K562 (cell line): ENCODE results near the gene PRDM15. TPM values are rescaled to one million over a fixed set of nuclear protein-coding genes. Genes with fewer than 3 reads are reported as not detected.

Source experiments
- CBFA2T3 ChIP-seq: fragments of 450-650 bp; IDR thresholded peaks from 2 replicates; pipeline ENCODE4 v1.6.1; 2017
- DMBX1 ChIP-seq: fragments of 250-450 bp; sonication (Bioruptor Pico); IDR thresholded peaks from 2 replicates; pipeline ENCODE4 v1.8.0; 2022; ENCODE audit warnings: inconsistent platforms, mild to moderate bottlenecking, moderate library complexity, borderline replicate concordance
- E2F3 ChIP-seq: fragments of 250-450 bp; sonication (Bioruptor Pico); IDR thresholded peaks from 2 replicates; pipeline ENCODE4 v1.4.0; 2020; ENCODE audit warnings: mild to moderate bottlenecking
- ELF2 ChIP-seq: fragments of 250-450 bp; sonication (Bioruptor Pico); IDR thresholded peaks from 2 replicates; pipeline ENCODE4 v1.5.0; 2021; ENCODE audit warnings: mild to moderate bottlenecking
- EP400 ChIP-seq: fragments of 450-650 bp; IDR thresholded peaks from 2 replicates; pipeline ENCODE4 v1.6.1; 2017; ENCODE audit warnings: antibody characterized with exemption, mild to moderate bottlenecking, moderate library complexity
- FOXK1 ChIP-seq: sonication (generic); formaldehyde crosslinking; IDR thresholded peaks from 2 replicates; pipeline ENCODE4 v1.8.0; 2022; ENCODE audit warnings: missing genetic modification reagents, mild to moderate bottlenecking, borderline replicate concordance
- FOXM1 ChIP-seq, 2 experiments: fragments of 450-650 bp in 1 of 2; sonication (generic) in 1 of 2; formaldehyde crosslinking in 1 of 2; IDR thresholded peaks; 2 replicates each; pipeline versions ENCODE4 v1.6.1 to v1.9.0; 2017 to 2022; ENCODE audit warnings: low read depth in 2 of 2, mild to moderate bottlenecking in 2 of 2, missing genetic modification reagents in 1 of 2, moderate library complexity in 1 of 2
- GABPB1 ChIP-seq: sonication (generic); formaldehyde crosslinking; IDR thresholded peaks from 2 replicates; pipeline ENCODE4 v1.8.0; 2022; ENCODE audit warnings: mild to moderate bottlenecking, missing genetic modification reagents
- GTF3C2 ChIP-seq: IDR thresholded peaks from 3 replicates; pipeline ENCODE4 v1.6.1; 2011; ENCODE audit warnings: borderline replicate concordance, mild to moderate bottlenecking, moderate library complexity; ENCODE audit not compliant: insufficient read length; ENCODE audit errors: extremely low read depth
- HDAC1 ChIP-seq, 2 experiments: fragments of 450-650 bp; IDR thresholded peaks; 2 replicates each; pipeline ENCODE4 v1.6.1; 2016 to 2017; ENCODE audit warnings: inconsistent platforms in 1 of 2, mild to moderate bottlenecking in 1 of 2, moderate library complexity in 1 of 2
- NCOR1 ChIP-seq: fragments of 450-650 bp; IDR thresholded peaks from 2 replicates; pipeline ENCODE4 v1.6.1; 2016; ENCODE audit warnings: mild to moderate bottlenecking, moderate library complexity
- NFE2 ChIP-seq: IDR thresholded peaks from 2 replicates; pipeline ENCODE4 v1.6.1; 2014; ENCODE audit warnings: antibody characterized with exemption, low read depth
- SAP30 ChIP-seq: fragments of 200-600 bp; sonication (generic); IDR thresholded peaks from 2 replicates; pipeline ENCODE4 v1.6.1; 2012; ENCODE audit warnings: borderline replicate concordance, low read depth, mild to moderate bottlenecking, moderate library complexity, low read length, control low read depth, inconsistent platforms; ENCODE audit not compliant: insufficient read depth, poor library complexity, severe bottlenecking
- TBL1XR1 ChIP-seq, 2 experiments: IDR thresholded peaks; 2 replicates each; pipeline ENCODE4 v1.6.1; 2012; ENCODE audit warnings: improper control_type of control experiment in 2 of 2, low read length in 2 of 2, mild to moderate bottlenecking in 1 of 2
- THRB ChIP-seq: fragments of 450-650 bp; formaldehyde crosslinking; conservative IDR thresholded peaks from 2 replicates; pipeline ENCODE4 v1.4.0; 2022; ENCODE audit warnings: mild to moderate bottlenecking, missing genetic modification characterization
- YBX1 ChIP-seq: fragments of 450-650 bp; IDR thresholded peaks from 2 replicates; pipeline ENCODE4 v1.7.1; 2016; ENCODE audit warnings: mild to moderate bottlenecking
- ZNF311 ChIP-seq: fragments of 250-450 bp; sonication (Bioruptor Pico); IDR thresholded peaks from 2 replicates; pipeline ENCODE4 v1.4.0; 2020; ENCODE audit warnings: mild to moderate bottlenecking, moderate library complexity
- ZNF354B ChIP-seq: fragments of 250-450 bp; sonication (Bioruptor Pico); IDR thresholded peaks from 2 replicates; pipeline ENCODE4 v1.4.0; 2020
- ZNF384 ChIP-seq: IDR thresholded peaks from 2 replicates; pipeline ENCODE4 v1.6.1; 2012; ENCODE audit warnings: low read depth, low read length, improper control_type of control experiment
- ZNF512 ChIP-seq: IDR thresholded peaks from 2 replicates; pipeline ENCODE4 v1.6.1; 2016; ENCODE audit warnings: missing genetic modification characterization, missing compliant biosample characterization
- ZNF695 ChIP-seq: fragments of 450-650 bp; formaldehyde crosslinking; IDR thresholded peaks from 2 replicates; pipeline ENCODE4 v1.4.0; 2020; ENCODE audit warnings: mild to moderate bottlenecking, moderate library complexity
- ZNF766 ChIP-seq: fragments of 200-800 bp; sonication (Bioruptor generic); conservative IDR thresholded peaks from 2 replicates; pipeline ENCODE4 v1.6.1; 2016; ENCODE audit warnings: missing genetic modification characterization, missing compliant biosample characterization
- polyA plus RNA-seq, 8 experiments: library from polyadenylated mRNA; depleted of rRNA in 4 of 8; stranded (reverse) in 5 of 8; unstranded in 3 of 8; fragments of >200 nt; fragmentation: Nextera tagmentation in 2 of 8; fragmentation: Illumina TruSeq in 1 of 8; extraction: Ambion mirVana in 2 of 8; extraction: Trizol in 1 of 8; gene quantifications; 2 replicates each; pipeline versions ENCODE4 v1.2.1 to v1.2.3, GENCODE V29; 2011 to 2014; ENCODE audit warnings: inconsistent platforms in 1 of 8, missing spikeins in 1 of 8
- total RNA-seq, 7 experiments: library from RNA; depleted of rRNA in 6 of 7; stranded (reverse); fragments of >200 nt in 6 of 7; fragmentation: Illumina TruSeq in 2 of 7; extraction: Trizol in 2 of 7; gene quantifications; 2 replicates each; pipeline versions ENCODE4 v1.2.1 to v1.2.3, GENCODE V29; 2011 to 2021; ENCODE audit warnings: low replicate concordance in 1 of 7

The PRDM15 gene
- total and polyA plus RNA-seq, 9 of the 15 experiments (the other 6 are each of a cell fraction or from before 2014, with no cell fraction given): 0.93 to 9.2 (median 6.2) TPM

DNA sequence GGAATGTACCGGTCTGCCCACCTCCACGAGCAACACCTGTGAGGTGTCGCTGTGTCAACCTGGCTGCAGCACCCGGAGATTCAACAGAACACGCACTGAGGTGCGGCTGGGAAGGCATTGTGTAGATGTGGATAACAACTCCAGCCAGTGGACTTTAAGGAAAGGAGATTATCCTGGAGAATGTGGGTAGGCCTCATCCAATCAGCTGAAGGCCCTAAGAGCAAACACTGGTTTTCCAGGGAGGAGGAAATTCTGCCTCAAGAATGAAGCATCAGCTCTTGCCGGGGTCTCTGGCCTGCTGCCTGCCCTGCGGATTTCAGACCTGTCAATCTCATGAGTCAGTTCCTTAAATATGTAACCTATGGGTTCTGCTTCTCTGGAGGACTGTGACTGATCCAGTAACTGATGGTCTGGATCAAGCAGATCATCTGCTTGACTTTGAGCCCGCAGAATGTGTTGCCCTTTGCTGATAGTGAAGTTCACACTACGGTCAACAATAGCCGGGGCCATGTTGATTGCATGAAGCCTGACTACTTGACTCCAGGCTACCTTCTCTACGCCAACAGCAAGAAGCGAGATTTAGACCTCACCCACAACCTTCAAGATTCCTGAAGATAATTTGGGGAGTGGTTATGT is 15.9 kb upstream of the PRDM15 start (continued):
- TF ChIP-seq GTF3C2: no peak
- TF ChIP-seq FOXM1 (IDR thresholded peaks at IDR 0.05; ENCODE audit: low read depth): peak; percentile 64
- no peak for TF ChIP-seq FOXM1 (CRISPR knock-in tag; IDR thresholded peaks at IDR 0.05; ENCODE audit: low read depth)
- TF ChIP-seq ZNF512 (tag): no peak
- TF ChIP-seq GABPB1: no peak
- TF ChIP-seq FOXK1 (CRISPR knock-in tag): no peak
- peak; percentile 93 for TF ChIP-seq CBFA2T3
- TF ChIP-seq NFE2: peak; percentile 55; the same call in 1 of the 2 replicates
- TF ChIP-seq SAP30: no peak
- TF ChIP-seq ELF2 (CRISPR knock-in tag): no peak
- TF ChIP-seq YBX1: no peak
- no peak for TF ChIP-seq ZNF384
- TF ChIP-seq THRB (CRISPR knock-in tag): no peak
- TF ChIP-seq NCOR1: peak; percentile 83
- no peak for TF ChIP-seq ZNF311 (CRISPR knock-in tag)
- TF ChIP-seq EP400: no peak
- TF ChIP-seq ZNF354B (CRISPR knock-in tag): no peak; the same call in 1 of the 2 replicates
- peak in 1 of 2 experiments; percentile 82; a peak in 2 of 4 replicates for TF ChIP-seq HDAC1 (IDR thresholded peaks at IDR 0.05)
- TF ChIP-seq ZNF766 (CRISPR knock-in tag): peak; percentile 80; the same call in 1 of the 2 replicates
- TF ChIP-seq TBL1XR1 (IDR thresholded peaks at IDR 0.05; ENCODE audit: low read length in 2 of 2): peak; percentile 80 to 88; a peak in 3 of 4 replicates
- TF ChIP-seq E2F3 (CRISPR knock-in tag): no peak
- no peak for TF ChIP-seq ZNF695 (CRISPR knock-in tag)
- TF ChIP-seq DMBX1 (CRISPR knock-in tag): no peak
